DOHH2 (cell line): ENCODE measurements around the gene SMARCB1.

Experiments used
- H3F3A ChIP-seq: fragments of 200-600 bp; sonication (generic), shearing (Covaris generic); 2 replicates; pipeline ENCODE4 v1.6.0; 2016; ENCODE audit warnings: antibody characterized with exemption, mild to moderate bottlenecking; ENCODE audit not compliant: control insufficient read depth, insufficient read depth
- H3K27ac ChIP-seq: fragments of 200-600 bp; sonication (generic); 2 replicates; pipeline ENCODE4 v1.5.1; 2014; ENCODE audit warnings: low read depth, mild to moderate bottlenecking, low read length, moderate library complexity
- H3K27me3 ChIP-seq: fragments of 200-600 bp; sonication (generic); 2 replicates; pipeline ENCODE4 v1.6.1; 2014; ENCODE audit warnings: mild to moderate bottlenecking, low read length, mixed read lengths; ENCODE audit not compliant: control insufficient read depth
- H3K36me3 ChIP-seq: fragments of 200-600 bp; sonication (generic); 2 replicates; pipeline ENCODE4 v1.6.1; 2014; ENCODE audit warnings: mild to moderate bottlenecking, low read length, moderate library complexity, mixed read lengths; ENCODE audit not compliant: control insufficient read depth
- H3K4me1 ChIP-seq: fragments of 200-600 bp; sonication (generic); 2 replicates; pipeline ENCODE4 v1.6.1; 2014; ENCODE audit warnings: mild to moderate bottlenecking, low read length, mixed read lengths; ENCODE audit not compliant: control insufficient read depth
- H3K4me2 ChIP-seq: fragments of 200-600 bp; sonication (generic); 2 replicates; pipeline ENCODE4 v1.6.0; 2014; ENCODE audit warnings: mild to moderate bottlenecking, low read length, moderate library complexity
- H3K4me3 ChIP-seq: fragments of 200-600 bp; sonication (generic); 2 replicates; pipeline ENCODE4 v1.5.1; 2014; ENCODE audit warnings: mild to moderate bottlenecking, low read length, mixed read lengths
- H3K79me2 ChIP-seq: fragments of 200-600 bp; sonication (generic); 2 replicates; pipeline ENCODE4 v1.6.1; 2014; ENCODE audit warnings: mild to moderate bottlenecking, low read length, mixed read lengths; ENCODE audit not compliant: control insufficient read depth
- H3K9me2 ChIP-seq: fragments of 200-600 bp; sonication (generic); replicated peaks from 2 replicates; pipeline ENCODE4 v1.6.1; 2014; ENCODE audit warnings: mild to moderate bottlenecking, low read length, mixed read lengths; ENCODE audit not compliant: control insufficient read depth
- H3K9me3 ChIP-seq: fragments of 200-600 bp; sonication (generic); 2 replicates; pipeline ENCODE4 v1.6.1; 2014; ENCODE audit warnings: antibody characterized with exemption, low read length, mixed read lengths; ENCODE audit not compliant: control insufficient read depth, insufficient read depth
- H4K20me1 ChIP-seq: fragments of 200-600 bp; sonication (generic); 2 replicates; pipeline ENCODE4 v1.6.0; 2014; ENCODE audit warnings: low read depth, mild to moderate bottlenecking, antibody characterized with exemption, low read length, moderate library complexity; ENCODE audit not compliant: control insufficient read depth, insufficient read depth
- EZH2phosphoT487 ChIP-seq: fragments of 200-600 bp; sonication (generic); IDR thresholded peaks from 2 replicates; pipeline ENCODE4 v1.6.1; 2017; ENCODE audit warnings: borderline replicate concordance, mild to moderate bottlenecking, antibody characterized with exemption, low read length, moderate library complexity, mixed read lengths
- TF ChIP-seq, protein P1 (sequence below): fragments of 200-600 bp; sonication (generic); IDR thresholded peaks from one replicate; pipeline ENCODE4 v1.5.1; 2014; ENCODE audit warnings: antibody characterized with exemption, mild to moderate bottlenecking, low read depth, low read length; ENCODE audit not compliant: poor library complexity, severe bottlenecking

The SMARCB1 gene

GRCh38 chr22:23762842-23763578, 23.8 kb upstream of the SMARCB1 start, which contains the start of gene C22orf15:
C22orf15 (plus strand) TSS chr22:23762990; CDS start chr22:23763307, 317 bp downstream.
- Histone ChIP-seq H3K4me1 (peaks cover 46% of the 10 kb centered on the region), H3K27me3 (no peaks in the 10 kb centered on the region), H3K9me3 (no peaks in the 10 kb centered on the region), H3K9me2 (no peaks in the 10 kb centered on the region), H3K79me2 (peaks cover 43% of the 10 kb centered on the region), H4K20me1 (peaks cover 6% of the 10 kb centered on the region; the same call in 1 of the 2 replicates), H3F3A (peaks cover 3% of the 10 kb centered on the region; the same call in 1 of the 2 replicates), H3K4me3 (peak within 1 kb of the TSS; percentile 66), H3K27ac (peak within 1 kb of the TSS; percentile 59), H3K36me3 (peaks cover 44% of the 10 kb centered on the region), H3K4me2 (peak within 1 kb of the TSS; percentile 92)
- TF ChIP-seq EZH2phosphoT487 = no peak
- TF ChIP-seq, protein P1, sequence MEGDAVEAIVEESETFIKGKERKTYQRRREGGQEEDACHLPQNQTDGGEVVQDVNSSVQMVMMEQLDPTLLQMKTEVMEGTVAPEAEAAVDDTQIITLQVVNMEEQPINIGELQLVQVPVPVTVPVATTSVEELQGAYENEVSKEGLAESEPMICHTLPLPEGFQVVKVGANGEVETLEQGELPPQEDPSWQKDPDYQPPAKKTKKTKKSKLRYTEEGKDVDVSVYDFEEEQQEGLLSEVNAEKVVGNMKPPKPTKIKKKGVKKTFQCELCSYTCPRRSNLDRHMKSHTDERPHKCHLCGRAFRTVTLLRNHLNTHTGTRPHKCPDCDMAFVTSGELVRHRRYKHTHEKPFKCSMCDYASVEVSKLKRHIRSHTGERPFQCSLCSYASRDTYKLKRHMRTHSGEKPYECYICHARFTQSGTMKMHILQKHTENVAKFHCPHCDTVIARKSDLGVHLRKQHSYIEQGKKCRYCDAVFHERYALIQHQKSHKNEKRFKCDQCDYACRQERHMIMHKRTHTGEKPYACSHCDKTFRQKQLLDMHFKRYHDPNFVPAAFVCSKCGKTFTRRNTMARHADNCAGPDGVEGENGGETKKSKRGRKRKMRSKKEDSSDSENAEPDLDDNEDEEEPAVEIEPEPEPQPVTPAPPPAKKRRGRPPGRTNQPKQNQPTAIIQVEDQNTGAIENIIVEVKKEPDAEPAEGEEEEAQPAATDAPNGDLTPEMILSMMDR = no peak

DNA sequence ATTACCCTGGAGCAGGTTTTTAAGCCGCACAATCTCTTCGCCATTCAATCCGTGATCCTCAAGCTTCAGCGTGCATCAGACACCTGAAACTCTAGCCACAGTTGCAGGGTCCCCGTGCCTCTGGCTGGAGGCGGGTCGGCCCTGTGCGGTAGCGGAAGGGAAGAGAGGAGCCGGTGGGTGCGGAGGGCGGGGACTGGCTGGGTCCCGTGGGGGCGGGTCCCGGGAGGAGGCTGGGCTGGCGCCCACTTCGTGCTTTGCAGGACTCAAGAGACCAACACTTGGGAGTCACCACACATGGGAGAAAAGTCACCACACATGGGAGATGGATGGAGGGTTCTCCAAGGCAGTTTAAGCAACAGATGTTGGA, 23.2 kb upstream of the SMARCB1 start:
- Histone ChIP-seq H3K4me1 (peaks cover 49% of the 10 kb centered on the region), H4K20me1 (peaks cover 6% of the 10 kb centered on the region; the same call in 1 of the 2 replicates), H3K79me2 (peaks cover 46% of the 10 kb centered on the region), H3K4me3 (peak overlapping the region; percentile 66), H3F3A (no peaks in the 10 kb centered on the region), H3K27ac (peak overlapping the region; percentile 59), H3K36me3 (peaks cover 44% of the 10 kb centered on the region), H3K27me3 (no peaks in the 10 kb centered on the region), H3K9me3 (no peaks in the 10 kb centered on the region), H3K9me2 (no peaks in the 10 kb centered on the region), H3K4me2 (peak overlapping the region; percentile 92)
- TF ChIP-seq, protein P1 = no peak
- TF ChIP-seq EZH2phosphoT487 = no peak

GRCh38 chr22:23763954-23764353, 22.8 kb upstream of the SMARCB1 start:
- no peaks in the 10 kb centered on the region for H3F3A ChIP-seq
- H3K4me2 ChIP-seq = peak overlapping the region; percentile 92
- peak overlapping the region; percentile 59 for H3K27ac ChIP-seq
- H3K4me3 ChIP-seq = peak overlapping the region; percentile 66
- H3K9me3 ChIP-seq = no peaks in the 10 kb centered on the region
- TF ChIP-seq, protein P1 = no peak
- peaks cover 53% of the 10 kb centered on the region for H3K4me1 ChIP-seq
- peaks cover 46% of the 10 kb centered on the region for H3K79me2 ChIP-seq
- peaks cover 6% of the 10 kb centered on the region; the same call in 1 of the 2 replicates for H4K20me1 ChIP-seq
- no peaks in the 10 kb centered on the region for H3K9me2 ChIP-seq
- H3K27me3 ChIP-seq = no peaks in the 10 kb centered on the region
- H3K36me3 ChIP-seq = peaks cover 44% of the 10 kb centered on the region
